DOHH2 (cell line): ENCODE results near the gene NLRP8.
"Not testable (repeated sequence)": the region's sequence is repeated elsewhere in the genome, so short reads cannot be mapped to it uniquely, and the experiment has no call there.

ENCODE experiments used
- H3F3A ChIP-seq: fragments of 200-600 bp; sonication (generic), shearing (Covaris generic); 2 replicates; pipeline ENCODE4 v1.6.0; 2016; ENCODE audit warnings: antibody characterized with exemption, mild to moderate bottlenecking; ENCODE audit not compliant: control insufficient read depth, insufficient read depth
- H3K27ac ChIP-seq: fragments of 200-600 bp; sonication (generic); 2 replicates; pipeline ENCODE4 v1.5.1; 2014; ENCODE audit warnings: low read depth, mild to moderate bottlenecking, low read length, moderate library complexity
- H3K27me3 ChIP-seq: fragments of 200-600 bp; sonication (generic); 2 replicates; pipeline ENCODE4 v1.6.1; 2014; ENCODE audit warnings: mild to moderate bottlenecking, low read length, mixed read lengths; ENCODE audit not compliant: control insufficient read depth
- H3K36me3 ChIP-seq: fragments of 200-600 bp; sonication (generic); 2 replicates; pipeline ENCODE4 v1.6.1; 2014; ENCODE audit warnings: mild to moderate bottlenecking, low read length, moderate library complexity, mixed read lengths; ENCODE audit not compliant: control insufficient read depth
- H3K4me1 ChIP-seq: fragments of 200-600 bp; sonication (generic); 2 replicates; pipeline ENCODE4 v1.6.1; 2014; ENCODE audit warnings: mild to moderate bottlenecking, low read length, mixed read lengths; ENCODE audit not compliant: control insufficient read depth
- H3K4me2 ChIP-seq: fragments of 200-600 bp; sonication (generic); 2 replicates; pipeline ENCODE4 v1.6.0; 2014; ENCODE audit warnings: mild to moderate bottlenecking, low read length, moderate library complexity
- H3K4me3 ChIP-seq: fragments of 200-600 bp; sonication (generic); 2 replicates; pipeline ENCODE4 v1.5.1; 2014; ENCODE audit warnings: mild to moderate bottlenecking, low read length, mixed read lengths
- H3K79me2 ChIP-seq: fragments of 200-600 bp; sonication (generic); 2 replicates; pipeline ENCODE4 v1.6.1; 2014; ENCODE audit warnings: mild to moderate bottlenecking, low read length, mixed read lengths; ENCODE audit not compliant: control insufficient read depth
- H3K9me2 ChIP-seq: fragments of 200-600 bp; sonication (generic); replicated peaks from 2 replicates; pipeline ENCODE4 v1.6.1; 2014; ENCODE audit warnings: mild to moderate bottlenecking, low read length, mixed read lengths; ENCODE audit not compliant: control insufficient read depth
- H3K9me3 ChIP-seq: fragments of 200-600 bp; sonication (generic); 2 replicates; pipeline ENCODE4 v1.6.1; 2014; ENCODE audit warnings: antibody characterized with exemption, low read length, mixed read lengths; ENCODE audit not compliant: control insufficient read depth, insufficient read depth
- H4K20me1 ChIP-seq: fragments of 200-600 bp; sonication (generic); 2 replicates; pipeline ENCODE4 v1.6.0; 2014; ENCODE audit warnings: low read depth, mild to moderate bottlenecking, antibody characterized with exemption, low read length, moderate library complexity; ENCODE audit not compliant: control insufficient read depth, insufficient read depth
- CTCF ChIP-seq: fragments of 200-600 bp; sonication (generic); IDR thresholded peaks from one replicate; pipeline ENCODE4 v1.5.1; 2014; ENCODE audit warnings: antibody characterized with exemption, mild to moderate bottlenecking, low read depth, low read length; ENCODE audit not compliant: poor library complexity, severe bottlenecking
- EZH2phosphoT487 ChIP-seq: fragments of 200-600 bp; sonication (generic); IDR thresholded peaks from 2 replicates; pipeline ENCODE4 v1.6.1; 2017; ENCODE audit warnings: borderline replicate concordance, mild to moderate bottlenecking, antibody characterized with exemption, low read length, moderate library complexity, mixed read lengths

NLRP8 gene

GRCh38 chr19:55923556-55923955 is 24.1 kb upstream of the NLRP8 start:
- no peaks in the 10 kb centered on the region for H4K20me1 ChIP-seq
- peaks cover 7% of the 10 kb centered on the region for H3K9me3 ChIP-seq
- no peaks in the 10 kb centered on the region for H3K27me3 ChIP-seq
- no peaks in the 10 kb centered on the region for H3K4me1 ChIP-seq
- no peaks in the 10 kb centered on the region for H3K79me2 ChIP-seq
- no peak overlapping the region for H3K4me2 ChIP-seq
- H3K4me3 ChIP-seq = no peak overlapping the region
- no peaks in the 10 kb centered on the region for H3K36me3 ChIP-seq
- no peak overlapping the region for H3K27ac ChIP-seq
- no peaks in the 10 kb centered on the region for H3K9me2 ChIP-seq
- H3F3A ChIP-seq = no peaks in the 10 kb centered on the region
- TF ChIP-seq EZH2phosphoT487 = no peak
- TF ChIP-seq CTCF = no peak

GRCh38 chr19:55927991-55928390 is 19.6 kb upstream of the NLRP8 start:
- Histone ChIP-seq H3K4me3 (no peak overlapping the region), H3K4me2 (no peak overlapping the region), H3F3A (no peaks in the 10 kb centered on the region), H4K20me1 (no peaks in the 10 kb centered on the region), H3K36me3 (no peaks in the 10 kb centered on the region), H3K27ac (no peak overlapping the region), H3K79me2 (no peaks in the 10 kb centered on the region), H3K9me3 (peaks cover 7% of the 10 kb centered on the region), H3K4me1 (no peaks in the 10 kb centered on the region), H3K27me3 (no peaks in the 10 kb centered on the region), H3K9me2 (no peaks in the 10 kb centered on the region)
- TF ChIP-seq EZH2phosphoT487 (no peak), CTCF (no peak)

DNA sequence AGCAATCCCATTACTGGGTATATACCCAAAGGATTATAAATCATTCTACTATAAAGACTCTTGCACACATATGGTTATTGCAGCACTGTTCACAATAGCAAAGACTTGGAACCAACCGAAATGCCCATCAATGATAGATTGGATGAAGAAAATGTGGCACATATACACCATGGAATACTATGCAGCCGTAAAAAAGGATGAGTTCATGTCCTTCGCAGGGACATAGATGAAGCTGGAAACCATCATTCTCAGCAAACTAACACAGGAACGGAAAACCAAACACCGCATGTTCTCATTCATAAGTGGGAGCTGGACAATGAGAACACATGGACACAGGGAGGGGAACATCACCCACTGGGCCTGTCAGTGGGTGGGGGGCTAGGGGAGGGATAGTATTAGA is 18.4 kb upstream of the NLRP8 start:
- not testable (repeated sequence) for H3K27me3 ChIP-seq, H3K9me3 ChIP-seq, H3K4me3 ChIP-seq

DNA sequence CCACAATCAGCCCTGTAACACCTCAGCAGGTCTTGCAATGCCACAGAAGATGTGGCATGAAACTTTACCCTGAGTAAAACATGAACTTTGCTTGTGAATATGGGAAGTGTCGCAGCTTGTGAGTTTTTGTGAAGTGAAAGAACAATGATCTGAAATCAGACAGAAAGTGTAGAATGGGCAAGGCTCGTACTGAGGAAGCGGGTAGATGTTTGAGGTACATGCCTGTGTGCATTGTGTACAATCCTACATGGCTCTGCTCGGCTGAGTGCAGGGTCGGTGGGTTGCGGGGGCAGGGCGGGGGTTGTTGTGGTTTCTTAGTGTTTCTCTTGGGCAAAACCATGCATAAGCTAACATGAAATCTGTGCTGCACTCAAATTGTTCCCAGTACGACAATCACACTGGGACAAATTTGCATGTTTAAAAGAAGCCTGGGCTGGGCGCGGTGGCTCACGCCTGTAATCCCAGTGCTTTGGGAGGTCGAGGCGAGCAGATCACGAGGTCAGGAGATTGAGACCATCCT is 16.6 kb upstream of the NLRP8 start:
- TF ChIP-seq CTCF = no peak
- TF ChIP-seq EZH2phosphoT487 = no peak
- Histone ChIP-seq H3F3A (no peaks in the 10 kb centered on the region), H3K4me2 (no peak overlapping the region), H3K9me2 (no peaks in the 10 kb centered on the region), H3K27me3 (no peaks in the 10 kb centered on the region), H3K9me3 (no peaks in the 10 kb centered on the region), H4K20me1 (no peaks in the 10 kb centered on the region), H3K79me2 (no peaks in the 10 kb centered on the region), H3K36me3 (no peaks in the 10 kb centered on the region), H3K27ac (no peak overlapping the region), H3K4me3 (no peak overlapping the region), H3K4me1 (no peaks in the 10 kb centered on the region)

More for the DNA sequence above, 18.4 kb upstream of the NLRP8 start:
- H3K27ac ChIP-seq, H3K9me2 ChIP-seq, H3F3A ChIP-seq, H4K20me1 ChIP-seq, H3K4me1 ChIP-seq, H3K79me2 ChIP-seq, H3K4me2 ChIP-seq, H3K36me3 ChIP-seq: not testable (repeated sequence)
